HG02943 (cell line): Measurements from ENCODE around the gene HPS1.

Experiments
- ATAC-seq: cut with Tn5 transposase; IDR thresholded peaks from one replicate; pipeline ENCODE4 v1.9.1; 2021; ENCODE audit warnings: mild to moderate bottlenecking, low read depth, moderate library complexity; ENCODE audit not compliant: unreplicated experiment

Gene HPS1

GRCh38 chr10:98433881-98434732 is 12.6 kb downstream of the HPS1 start:
- no peak for ATAC-seq

- no peak for ATAC-seq
Observed at GRCh38 chr10:98433371-98433770, 13.4 kb downstream of the HPS1 start.

DNA sequence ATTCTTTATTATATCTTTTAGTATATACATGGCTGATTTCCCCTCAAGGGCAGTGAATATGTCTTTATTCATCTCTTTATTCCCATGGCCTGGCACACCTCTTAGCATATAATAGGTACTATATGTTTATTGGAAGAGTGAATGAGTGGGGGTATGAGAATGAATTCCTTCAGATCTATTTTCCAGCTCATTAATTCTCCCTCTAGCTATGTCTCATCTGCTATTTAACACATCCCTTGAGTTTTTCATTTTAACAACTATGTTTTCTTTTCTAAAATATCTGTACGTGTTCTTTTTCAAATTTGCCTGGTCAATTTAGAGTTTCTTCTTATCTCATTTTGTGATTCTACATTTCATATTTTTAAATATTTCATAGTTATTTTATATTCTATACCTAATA is 14.4 kb downstream of the HPS1 start:
- no peak for ATAC-seq

DNA sequence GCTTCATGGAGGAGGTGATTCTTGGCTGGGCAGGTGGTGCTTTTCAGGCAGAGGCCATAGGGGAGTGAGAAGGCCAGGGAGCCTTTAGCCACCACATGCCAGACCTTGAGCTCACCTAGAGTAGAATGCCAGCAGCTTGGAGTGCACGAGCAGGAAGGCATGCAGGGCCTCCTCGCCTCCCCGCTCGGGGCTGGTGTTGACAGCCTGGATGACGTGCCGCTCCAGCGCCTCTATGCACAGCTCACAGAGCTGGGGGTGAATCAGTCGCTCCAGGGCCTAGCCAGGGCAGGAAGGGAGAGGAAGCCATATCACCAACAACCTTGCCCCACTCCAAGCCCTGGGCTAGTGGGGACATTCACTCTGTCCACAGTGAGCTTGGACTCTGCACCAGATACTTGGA is 15.7 kb downstream of the HPS1 start:
- no peak for ATAC-seq

GRCh38 chr10:98430427-98430826 is 16.3 kb downstream of the HPS1 start:
- ATAC-seq: no peak

DNA sequence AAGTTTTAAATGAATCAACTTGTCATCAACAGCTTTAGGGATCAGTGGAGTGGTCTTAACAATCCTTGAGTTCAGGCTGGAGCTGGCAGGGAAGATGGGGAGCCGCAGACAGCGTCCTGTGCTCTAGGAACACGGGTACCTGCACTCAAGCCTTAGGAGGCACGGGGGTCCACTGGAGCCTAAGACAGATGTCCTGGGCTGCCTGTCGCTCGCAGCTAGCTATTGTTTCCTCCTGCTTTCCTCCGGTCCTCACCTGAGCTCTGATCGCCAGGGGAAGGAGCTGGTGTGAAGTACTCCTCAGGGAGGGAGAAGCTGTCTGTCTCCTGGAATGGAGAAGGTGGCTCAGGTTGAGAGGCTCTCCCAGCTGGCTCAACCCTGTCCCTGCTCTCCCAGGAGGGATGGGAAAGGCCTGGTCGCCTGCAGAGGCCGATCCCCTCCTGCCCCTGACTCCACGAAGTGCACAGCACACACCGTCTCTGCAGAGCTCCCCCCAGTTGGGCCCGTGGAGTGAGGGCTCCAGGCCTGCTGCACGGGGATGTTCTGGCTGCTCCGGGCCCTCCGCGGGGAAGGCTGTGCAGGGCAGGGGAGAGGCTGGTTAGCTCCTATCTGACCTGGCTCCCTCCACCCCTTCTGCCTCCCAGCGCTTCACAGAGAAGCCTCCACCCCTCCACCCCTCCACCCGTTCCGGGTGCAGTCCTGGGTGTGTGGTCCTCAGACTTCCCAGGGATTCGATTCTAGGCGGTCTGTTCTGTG is 17.2 kb downstream of the HPS1 start:
- no peak for ATAC-seq

- no peak for ATAC-seq
Observed at GRCh38 chr10:98427011-98427515, 19.7 kb downstream of the HPS1 start.

DNA sequence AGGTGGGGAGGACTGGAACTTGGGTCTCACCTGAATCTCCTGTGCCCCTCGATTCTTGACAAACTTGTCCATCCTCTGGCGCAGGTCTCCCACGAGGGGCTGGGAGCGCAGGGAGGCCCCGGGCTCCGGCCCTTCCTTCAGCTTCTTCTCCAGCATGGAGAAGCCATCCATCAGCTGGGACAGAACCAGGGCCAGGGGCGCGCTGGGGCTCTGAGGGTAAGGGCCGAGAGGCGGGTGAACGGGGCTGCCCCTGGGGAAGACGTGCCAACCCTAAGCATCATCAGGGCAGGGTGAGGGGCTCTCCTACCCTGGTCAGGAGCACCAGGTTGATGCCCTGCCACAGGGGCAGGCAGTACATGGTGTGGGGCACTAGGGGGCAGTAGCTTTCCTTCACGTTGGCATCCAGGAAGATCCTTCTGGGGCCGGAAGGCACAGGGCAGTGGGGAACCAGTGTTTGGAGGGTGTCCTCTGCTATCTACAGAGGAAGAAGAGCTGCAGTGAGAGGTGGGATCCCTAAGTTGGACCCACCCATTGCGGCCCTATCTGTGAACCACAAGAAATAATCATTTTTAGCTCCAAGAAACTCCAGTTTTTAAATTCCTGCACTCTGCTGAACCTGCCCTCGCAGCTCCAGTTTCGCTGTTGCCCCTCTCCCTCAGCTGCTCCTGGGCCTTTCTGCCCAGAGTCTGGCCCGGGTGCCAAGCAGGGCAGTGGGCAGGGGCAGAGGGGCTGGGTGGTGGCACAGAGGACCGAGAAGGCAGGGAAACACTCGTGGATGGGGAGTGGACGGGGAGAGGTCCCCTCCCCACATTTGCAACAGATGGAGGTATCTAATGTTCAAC is 21.0 kb downstream of the HPS1 start:
- ATAC-seq: no peak

DNA sequence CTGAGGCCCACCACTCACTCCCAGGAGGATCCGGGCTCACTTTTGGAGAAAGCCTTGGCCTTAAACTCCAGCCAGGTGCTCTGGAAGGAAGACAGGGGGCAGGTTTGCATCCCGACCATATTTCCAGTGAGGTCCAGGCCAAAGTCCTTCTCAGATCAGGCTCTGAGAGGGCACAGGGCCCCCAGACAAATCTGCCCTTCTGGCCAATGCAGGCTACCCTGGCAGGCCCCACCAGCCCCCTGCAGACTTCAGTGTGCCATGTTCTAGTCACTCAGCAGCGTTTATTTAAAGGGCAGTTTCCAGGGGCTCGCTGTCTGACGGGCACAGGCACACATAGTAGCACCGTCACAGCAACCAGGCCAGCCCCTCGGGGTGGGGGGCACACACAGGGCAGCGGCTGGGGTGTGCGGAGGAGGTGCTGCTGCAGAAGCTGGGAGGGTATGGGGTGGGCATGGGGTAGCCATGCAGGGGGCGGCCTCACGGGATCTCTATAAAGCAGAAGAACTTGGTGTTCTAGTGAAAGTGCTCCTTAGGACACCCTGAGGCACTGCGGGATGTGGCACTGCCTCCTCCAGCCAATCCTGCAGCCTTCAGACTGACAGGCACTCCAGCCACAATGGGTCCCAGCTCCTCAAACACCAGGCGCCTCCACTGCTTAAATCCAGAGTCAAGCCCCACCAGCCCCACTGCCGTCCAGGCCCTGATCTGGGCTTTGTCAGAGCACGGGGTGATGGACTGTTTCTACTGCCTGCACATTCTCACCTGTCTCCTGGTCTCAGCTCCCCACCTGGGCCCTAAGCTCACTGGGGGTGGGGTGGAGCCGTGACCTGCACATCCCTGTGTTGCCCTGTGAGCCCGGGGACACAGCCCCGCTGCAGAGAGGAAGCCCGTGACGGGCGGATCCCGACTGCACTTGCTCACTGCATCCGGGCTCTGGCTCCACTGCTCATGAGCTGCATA is 22.2 kb downstream of the HPS1 start:
- ATAC-seq: no peak

GRCh38 chr10:98423691-98424120 is 23.0 kb downstream of the HPS1 start:
- ATAC-seq: no peak

GRCh38 chr10:98422182-98422581 is 24.6 kb downstream of the HPS1 start:
- no peak for ATAC-seq

DNA sequence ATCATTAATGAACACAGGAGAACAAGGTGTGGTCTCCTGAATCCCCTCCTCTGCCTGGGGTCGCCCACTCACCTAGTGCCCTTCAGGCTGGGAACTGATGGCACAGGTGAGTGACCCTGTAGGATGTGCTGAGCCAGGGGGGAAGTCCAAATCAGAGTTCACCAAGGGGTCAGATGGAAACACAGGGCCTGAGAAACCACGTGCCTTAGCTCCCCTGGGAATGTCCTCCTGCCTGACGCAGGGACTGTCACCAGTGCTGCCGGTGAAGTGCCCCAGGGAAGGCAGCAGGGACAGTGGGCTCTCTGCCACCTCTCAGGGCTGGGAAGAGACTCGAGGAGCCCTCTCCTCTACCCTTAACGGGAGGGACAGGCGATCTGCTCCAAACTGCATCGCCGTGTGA is 25.9 kb downstream of the HPS1 start:
- no peak for ATAC-seq

DNA sequence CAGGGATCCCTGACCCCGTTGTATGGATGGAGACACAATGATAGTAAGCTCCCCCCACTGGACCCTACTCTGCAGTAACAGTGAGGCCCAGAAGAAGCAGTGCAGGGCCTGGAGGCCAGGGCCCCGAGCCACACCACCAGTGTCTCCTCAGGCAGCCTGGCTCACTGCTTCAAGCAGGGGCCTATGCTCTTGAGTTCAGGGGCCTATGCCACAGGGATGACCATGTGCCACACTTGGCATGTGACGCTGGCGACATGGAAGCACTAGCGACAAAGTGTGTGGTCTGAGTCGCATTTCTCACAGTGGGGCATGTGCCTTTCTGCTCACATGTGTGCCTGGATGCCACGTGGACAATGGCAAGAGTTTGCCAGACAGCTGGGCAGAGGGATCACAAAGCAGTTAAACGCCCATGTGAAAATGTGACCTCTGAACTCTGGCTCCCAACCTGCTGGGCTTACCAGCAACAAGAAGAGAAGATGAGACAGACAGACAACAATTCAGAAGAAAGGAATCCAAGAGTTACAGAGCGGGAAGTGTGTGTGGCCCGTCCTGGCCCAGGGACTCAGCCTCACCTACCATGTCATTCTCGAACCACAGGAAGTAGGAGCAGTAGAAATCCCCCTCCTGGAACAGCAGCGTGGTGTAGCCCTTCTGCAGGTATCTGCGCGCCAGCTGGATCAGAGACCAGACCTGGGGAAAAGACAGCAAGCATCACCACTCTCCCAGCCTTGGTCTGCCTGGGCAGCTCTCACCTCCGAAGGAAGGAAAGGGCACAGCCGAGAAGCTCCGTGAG is 27.1 kb downstream of the HPS1 start:
- no peak for ATAC-seq

- no peak for ATAC-seq
Observed at GRCh38 chr10:98418665-98419468, 27.9 kb downstream of the HPS1 start.

GRCh38 chr10:98417973-98418664 is 28.6 kb downstream of the HPS1 start:
- ATAC-seq: no peak

- ATAC-seq: no peak
Observed at GRCh38 chr10:98417481-98417959, 29.2 kb downstream of the HPS1 start.
